Measurements from ENCODE around the gene CALR.

CALR gene

DNA sequence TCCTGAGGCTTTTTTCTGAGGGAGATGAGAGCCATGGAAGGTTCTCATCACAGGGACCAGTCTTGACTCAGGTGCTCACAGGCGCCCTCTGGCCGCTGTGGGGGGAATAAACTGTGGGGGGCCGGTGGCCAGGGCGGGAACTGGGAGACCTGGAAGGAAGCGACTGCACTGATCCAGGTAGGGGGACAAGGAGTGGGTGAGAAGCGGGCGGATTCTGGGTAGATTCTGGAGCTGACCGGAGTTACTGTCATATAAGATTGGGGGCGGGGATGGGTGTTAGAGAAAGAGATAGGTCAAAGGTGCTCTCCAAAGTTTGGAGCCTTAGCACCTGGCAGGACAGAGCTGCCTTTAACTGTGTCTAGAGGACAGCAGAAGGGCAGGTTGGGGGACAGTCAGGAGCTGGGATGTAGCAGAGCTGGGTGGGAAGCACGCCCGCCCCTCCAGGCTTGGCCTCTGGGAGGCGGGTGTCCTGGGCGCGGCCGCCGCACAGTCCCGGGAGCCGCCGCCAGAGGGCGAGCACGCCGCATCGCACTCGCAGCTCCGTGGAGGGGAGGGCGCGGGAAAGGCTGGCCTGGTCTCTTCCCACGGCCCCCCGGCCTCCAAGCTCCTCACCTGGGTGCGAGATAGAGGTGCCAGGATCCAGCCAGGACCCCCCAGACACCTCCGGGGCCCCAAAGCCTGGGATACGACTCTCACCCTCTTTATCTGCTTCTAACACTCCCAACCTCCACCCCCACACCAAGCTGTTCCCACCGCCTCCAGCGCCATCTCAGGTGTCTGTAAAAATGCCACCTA lies 26.8 kb downstream of the CALR start (continued):
- TF ChIP-seq, protein P1, sequence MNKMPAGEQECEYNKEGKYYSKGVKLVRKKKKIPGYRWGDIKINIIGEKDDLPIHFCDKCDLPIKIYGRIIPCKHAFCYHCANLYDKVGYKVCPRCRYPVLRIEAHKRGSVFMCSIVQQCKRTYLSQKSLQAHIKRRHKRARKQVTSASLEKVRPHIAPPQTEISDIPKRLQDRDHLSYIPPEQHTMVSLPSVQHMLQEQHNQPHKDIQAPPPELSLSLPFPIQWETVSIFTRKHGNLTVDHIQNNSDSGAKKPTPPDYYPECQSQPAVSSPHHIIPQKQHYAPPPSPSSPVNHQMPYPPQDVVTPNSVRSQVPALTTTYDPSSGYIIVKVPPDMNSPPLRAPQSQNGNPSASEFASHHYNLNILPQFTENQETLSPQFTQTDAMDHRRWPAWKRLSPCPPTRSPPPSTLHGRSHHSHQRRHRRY (tag by site-specific recombination; IDR thresholded peaks at IDR 0.05): no peak
- TF ChIP-seq, protein P2, sequence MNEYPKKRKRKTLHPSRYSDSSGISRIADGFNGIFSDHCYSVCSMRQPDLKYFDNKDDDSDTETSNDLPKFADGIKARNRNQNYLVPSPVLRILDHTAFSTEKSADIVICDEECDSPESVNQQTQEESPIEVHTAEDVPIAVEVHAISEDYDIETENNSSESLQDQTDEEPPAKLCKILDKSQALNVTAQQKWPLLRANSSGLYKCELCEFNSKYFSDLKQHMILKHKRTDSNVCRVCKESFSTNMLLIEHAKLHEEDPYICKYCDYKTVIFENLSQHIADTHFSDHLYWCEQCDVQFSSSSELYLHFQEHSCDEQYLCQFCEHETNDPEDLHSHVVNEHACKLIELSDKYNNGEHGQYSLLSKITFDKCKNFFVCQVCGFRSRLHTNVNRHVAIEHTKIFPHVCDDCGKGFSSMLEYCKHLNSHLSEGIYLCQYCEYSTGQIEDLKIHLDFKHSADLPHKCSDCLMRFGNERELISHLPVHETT (tag by site-specific recombination; IDR thresholded peaks at IDR 0.05): peak; percentile 71; the same call in 1 of the 2 replicates
- TF ChIP-seq, protein P3, sequence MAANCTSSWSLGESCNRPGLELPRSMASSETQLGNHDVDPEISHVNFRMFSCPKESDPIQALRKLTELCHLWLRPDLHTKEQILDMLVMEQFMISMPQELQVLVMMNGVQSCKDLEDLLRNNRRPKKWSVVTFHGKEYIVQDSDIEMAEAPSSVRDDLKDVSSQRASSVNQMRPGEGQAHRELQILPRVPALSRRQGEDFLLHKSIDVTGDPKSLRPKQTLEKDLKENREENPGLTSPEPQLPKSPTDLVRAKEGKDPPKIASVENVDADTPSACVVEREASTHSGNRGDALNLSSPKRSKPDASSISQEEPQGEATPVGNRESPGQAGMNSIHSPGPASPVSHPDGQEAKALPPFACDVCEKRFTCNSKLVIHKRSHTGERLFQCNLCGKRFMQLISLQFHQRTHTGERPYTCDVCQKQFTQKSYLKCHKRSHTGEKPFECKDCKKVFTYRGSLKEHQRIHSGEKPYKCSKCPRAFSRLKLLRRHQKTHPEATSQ (tag by site-specific recombination; IDR thresholded peaks at IDR 0.05): peak; percentile 68; the same call in 1 of the 2 replicates
- TF ChIP-seq ZNF544 (tag by site-specific recombination; IDR thresholded peaks at IDR 0.05) (no peak), ZNF707 (tag by site-specific recombination; IDR thresholded peaks at IDR 0.05) (no peak), OSR2 (tag by site-specific recombination; IDR thresholded peaks at IDR 0.05) (peak; percentile 59; the same call in 1 of the 2 replicates), SP7 (tag by site-specific recombination; IDR thresholded peaks at IDR 0.05) (peak; percentile 55), KLF9 (tag by site-specific recombination; IDR thresholded peaks at IDR 0.05; ENCODE audit: low read depth) (peak; percentile 82), ZNF311 (tag by site-specific recombination; IDR thresholded peaks at IDR 0.05; ENCODE audit: borderline replicate concordance) (no peak), ZFHX2 (tag by site-specific recombination; conservative IDR thresholded peaks at IDR 0.05) (peak; percentile 90), ZNF623 (tag by site-specific recombination; IDR thresholded peaks at IDR 0.05) (no peak), GLI2 (tag by site-specific recombination; IDR thresholded peaks at IDR 0.05; ENCODE audit: borderline replicate concordance, low read depth) (no peak), ZFP41 (tag by site-specific recombination; IDR thresholded peaks at IDR 0.05; ENCODE audit: borderline replicate concordance) (no peak), ZNF138 (tag by site-specific recombination; IDR thresholded peaks at IDR 0.05; ENCODE audit: borderline replicate concordance) (no peak), IKZF3 (tag by site-specific recombination; IDR thresholded peaks at IDR 0.05) (peak; percentile 78), ZNF433 (tag by site-specific recombination; IDR thresholded peaks at IDR 0.05; ENCODE audit: low read depth) (no peak), ZNF366 (tag by site-specific recombination; conservative IDR thresholded peaks at IDR 0.05) (0 out of 2 replicates have a peak, but pooled peaks have one; percentile 38), ZNF302 (tag by site-specific recombination; IDR thresholded peaks at IDR 0.05; ENCODE audit: low read depth) (no peak), ZNF561 (tag by site-specific recombination; IDR thresholded peaks at IDR 0.05; ENCODE audit: borderline replicate concordance) (peak; percentile 87; the same call in 1 of the 2 replicates), MZF1 (tag by site-specific recombination; IDR thresholded peaks at IDR 0.05; ENCODE audit: borderline replicate concordance) (no peak), ZIC2 (tag by site-specific recombination; IDR thresholded peaks at IDR 0.05) (peak; percentile 33), ZNF510 (tag by site-specific recombination; IDR thresholded peaks at IDR 0.05; ENCODE audit: insufficient replicate concordance) (no peak), ZXDB (tag by site-specific recombination; IDR thresholded peaks at IDR 0.05) (peak; percentile 65), TCF7L2 (IDR thresholded peaks at IDR 0.05; ENCODE audit: borderline replicate concordance, low read depth, low read length) (no peak), ZNF341 (tag by site-specific recombination; IDR thresholded peaks at IDR 0.05; ENCODE audit: low read depth) (peak; percentile 95), GLI4 (tag by site-specific recombination; IDR thresholded peaks at IDR 0.05) (no peak)
- TF ChIP-seq, protein P4, sequence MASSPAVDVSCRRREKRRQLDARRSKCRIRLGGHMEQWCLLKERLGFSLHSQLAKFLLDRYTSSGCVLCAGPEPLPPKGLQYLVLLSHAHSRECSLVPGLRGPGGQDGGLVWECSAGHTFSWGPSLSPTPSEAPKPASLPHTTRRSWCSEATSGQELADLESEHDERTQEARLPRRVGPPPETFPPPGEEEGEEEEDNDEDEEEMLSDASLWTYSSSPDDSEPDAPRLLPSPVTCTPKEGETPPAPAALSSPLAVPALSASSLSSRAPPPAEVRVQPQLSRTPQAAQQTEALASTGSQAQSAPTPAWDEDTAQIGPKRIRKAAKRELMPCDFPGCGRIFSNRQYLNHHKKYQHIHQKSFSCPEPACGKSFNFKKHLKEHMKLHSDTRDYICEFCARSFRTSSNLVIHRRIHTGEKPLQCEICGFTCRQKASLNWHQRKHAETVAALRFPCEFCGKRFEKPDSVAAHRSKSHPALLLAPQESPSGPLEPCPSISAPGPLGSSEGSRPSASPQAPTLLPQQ (tag by site-specific recombination; IDR thresholded peaks at IDR 0.05): peak; percentile 54
- TF ChIP-seq, protein P5, sequence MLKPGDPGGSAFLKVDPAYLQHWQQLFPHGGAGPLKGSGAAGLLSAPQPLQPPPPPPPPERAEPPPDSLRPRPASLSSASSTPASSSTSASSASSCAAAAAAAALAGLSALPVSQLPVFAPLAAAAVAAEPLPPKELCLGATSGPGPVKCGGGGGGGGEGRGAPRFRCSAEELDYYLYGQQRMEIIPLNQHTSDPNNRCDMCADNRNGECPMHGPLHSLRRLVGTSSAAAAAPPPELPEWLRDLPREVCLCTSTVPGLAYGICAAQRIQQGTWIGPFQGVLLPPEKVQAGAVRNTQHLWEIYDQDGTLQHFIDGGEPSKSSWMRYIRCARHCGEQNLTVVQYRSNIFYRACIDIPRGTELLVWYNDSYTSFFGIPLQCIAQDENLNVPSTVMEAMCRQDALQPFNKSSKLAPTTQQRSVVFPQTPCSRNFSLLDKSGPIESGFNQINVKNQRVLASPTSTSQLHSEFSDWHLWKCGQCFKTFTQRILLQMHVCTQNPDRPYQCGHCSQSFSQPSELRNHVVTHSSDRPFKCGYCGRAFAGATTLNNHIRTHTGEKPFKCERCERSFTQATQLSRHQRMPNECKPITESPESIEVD (tag by site-specific recombination; IDR thresholded peaks at IDR 0.05): no peak
- TF ChIP-seq, protein P6, sequence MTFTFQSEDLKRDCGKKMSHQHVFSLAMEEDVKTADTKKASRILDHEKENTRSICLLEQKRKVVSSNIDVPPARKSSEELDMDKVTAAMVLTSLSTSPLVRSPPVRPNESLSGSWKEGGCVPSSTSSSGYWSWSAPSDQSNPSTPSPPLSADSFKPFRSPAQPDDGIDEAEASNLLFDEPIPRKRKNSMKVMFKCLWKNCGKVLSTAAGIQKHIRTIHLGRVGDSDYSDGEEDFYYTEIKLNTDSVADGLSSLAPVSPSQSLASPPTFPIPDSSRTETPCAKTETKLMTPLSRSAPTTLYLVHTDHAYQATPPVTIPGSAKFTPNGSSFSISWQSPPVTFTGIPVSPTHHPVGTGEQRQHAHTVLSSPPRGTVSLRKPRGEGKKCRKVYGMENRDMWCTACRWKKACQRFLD (tag by site-specific recombination; IDR thresholded peaks at IDR 0.05): no peak
- TF ChIP-seq, protein P7, sequence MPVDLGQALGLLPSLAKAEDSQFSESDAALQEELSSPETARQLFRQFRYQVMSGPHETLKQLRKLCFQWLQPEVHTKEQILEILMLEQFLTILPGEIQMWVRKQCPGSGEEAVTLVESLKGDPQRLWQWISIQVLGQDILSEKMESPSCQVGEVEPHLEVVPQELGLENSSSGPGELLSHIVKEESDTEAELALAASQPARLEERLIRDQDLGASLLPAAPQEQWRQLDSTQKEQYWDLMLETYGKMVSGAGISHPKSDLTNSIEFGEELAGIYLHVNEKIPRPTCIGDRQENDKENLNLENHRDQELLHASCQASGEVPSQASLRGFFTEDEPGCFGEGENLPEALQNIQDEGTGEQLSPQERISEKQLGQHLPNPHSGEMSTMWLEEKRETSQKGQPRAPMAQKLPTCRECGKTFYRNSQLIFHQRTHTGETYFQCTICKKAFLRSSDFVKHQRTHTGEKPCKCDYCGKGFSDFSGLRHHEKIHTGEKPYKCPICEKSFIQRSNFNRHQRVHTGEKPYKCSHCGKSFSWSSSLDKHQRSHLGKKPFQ (tag by site-specific recombination; IDR thresholded peaks at IDR 0.05): peak; percentile 98
